NAMALWA (cell line): Measurements from ENCODE around the gene RAB28.

ENCODE experiments used
- DNase-seq: peaks from one replicate; pipeline ENCODE4 v3.0.0-alpha.2; 2015; ENCODE audit warnings: low spot score

RAB28 gene

DNA sequence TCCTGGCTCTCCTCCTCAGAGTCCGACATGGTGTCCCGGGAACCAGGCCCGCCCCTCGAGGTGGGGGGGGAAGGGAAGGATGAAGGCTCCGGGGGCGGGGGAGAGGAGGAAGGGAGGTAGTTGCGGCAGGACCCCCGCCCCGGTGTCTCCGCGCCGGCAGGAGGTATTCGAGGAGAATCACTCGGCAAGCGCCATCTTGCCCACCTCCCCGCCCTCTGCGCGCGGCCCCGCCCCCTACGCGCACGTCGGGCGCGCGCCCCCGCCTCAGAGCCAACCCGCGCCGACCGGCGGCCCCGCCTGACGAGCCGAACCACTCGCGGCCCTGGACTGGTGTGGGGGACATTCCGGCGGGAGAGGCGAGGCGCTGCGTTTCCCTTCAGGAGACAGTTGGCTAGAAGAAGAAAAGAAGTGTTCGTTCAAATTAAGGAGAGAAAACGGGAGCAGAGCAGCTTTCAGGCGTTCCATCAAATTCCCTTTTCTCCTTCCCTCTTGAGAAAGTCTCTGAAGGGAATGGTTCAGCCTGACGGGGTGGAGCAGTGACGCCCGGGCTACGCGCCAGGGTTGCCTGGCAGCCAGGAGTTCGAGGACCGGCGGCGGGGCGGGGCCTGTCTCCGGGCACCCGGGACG, at the start of gene RAB28:
Gene RAB28 (minus strand): TSS at position 219 of the 627 bp plus-strand sequence.
- peak; percentile 93 for DNase-seq

DNA sequence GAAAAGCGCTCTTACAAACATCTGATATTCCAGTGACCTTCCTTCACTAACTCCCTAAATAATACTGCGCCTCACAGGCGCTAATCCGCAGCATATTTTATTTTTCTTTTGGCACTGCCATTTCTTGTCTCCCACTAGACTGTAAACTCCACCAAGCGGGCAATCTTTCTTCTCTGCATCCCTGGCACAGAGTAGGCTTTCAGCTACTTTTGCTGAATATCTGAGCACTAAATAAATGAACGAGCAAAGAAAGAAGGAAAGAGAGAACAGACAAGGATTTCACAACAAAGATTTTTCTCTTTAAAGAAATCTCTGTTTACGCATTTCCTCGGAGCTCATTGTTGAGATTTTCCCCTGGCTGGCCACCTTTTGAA, 47.5 kb upstream of the RAB28 start:
- DNase-seq = no peak

DNA sequence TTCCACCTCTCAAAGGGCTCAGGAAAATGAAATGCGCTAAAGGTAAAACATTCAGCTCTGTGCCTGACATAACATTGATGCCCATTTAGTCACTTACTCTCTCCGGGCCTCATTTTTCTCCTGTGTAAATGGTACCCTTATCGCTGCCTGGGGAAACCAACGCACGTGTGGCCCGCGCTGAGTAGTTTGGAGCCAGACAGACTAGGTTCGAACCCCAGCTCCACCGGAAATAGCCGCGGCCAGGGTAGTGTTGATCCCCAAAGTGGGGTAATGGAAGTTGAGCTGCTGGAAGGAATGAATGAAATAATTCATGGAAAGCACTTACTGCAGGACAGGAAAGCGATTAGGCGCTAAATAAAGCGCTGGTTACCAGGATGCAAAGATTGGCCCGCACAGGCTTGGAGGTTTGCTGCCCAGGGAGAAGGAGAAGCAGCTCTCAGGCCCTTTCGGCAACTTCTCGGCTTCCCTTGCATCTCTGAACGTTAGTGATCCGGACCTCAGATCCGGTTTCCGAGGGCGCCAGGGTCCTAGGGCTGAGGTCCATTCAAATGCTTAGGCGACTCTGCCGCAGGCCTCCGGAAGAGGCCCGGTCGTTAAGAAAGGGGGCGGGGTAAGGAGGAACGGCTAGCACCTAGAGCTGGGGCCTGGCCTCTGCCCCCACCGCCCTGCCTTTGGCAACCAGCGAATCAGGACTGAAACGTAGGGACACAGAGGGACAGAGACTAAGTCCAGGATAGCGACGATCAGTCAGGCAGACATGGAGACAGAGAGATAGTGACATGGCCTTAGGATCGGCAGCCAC, 46.9 kb upstream of the RAB28 start:
- DNase-seq = no peak

GRCh38 chr4:13529128-13529919, 45.2 kb upstream of the RAB28 start:
- no peak for DNase-seq

GRCh38 chr4:13528821-13529127, 44.6 kb upstream of the RAB28 start:
- no peak for DNase-seq

DNA sequence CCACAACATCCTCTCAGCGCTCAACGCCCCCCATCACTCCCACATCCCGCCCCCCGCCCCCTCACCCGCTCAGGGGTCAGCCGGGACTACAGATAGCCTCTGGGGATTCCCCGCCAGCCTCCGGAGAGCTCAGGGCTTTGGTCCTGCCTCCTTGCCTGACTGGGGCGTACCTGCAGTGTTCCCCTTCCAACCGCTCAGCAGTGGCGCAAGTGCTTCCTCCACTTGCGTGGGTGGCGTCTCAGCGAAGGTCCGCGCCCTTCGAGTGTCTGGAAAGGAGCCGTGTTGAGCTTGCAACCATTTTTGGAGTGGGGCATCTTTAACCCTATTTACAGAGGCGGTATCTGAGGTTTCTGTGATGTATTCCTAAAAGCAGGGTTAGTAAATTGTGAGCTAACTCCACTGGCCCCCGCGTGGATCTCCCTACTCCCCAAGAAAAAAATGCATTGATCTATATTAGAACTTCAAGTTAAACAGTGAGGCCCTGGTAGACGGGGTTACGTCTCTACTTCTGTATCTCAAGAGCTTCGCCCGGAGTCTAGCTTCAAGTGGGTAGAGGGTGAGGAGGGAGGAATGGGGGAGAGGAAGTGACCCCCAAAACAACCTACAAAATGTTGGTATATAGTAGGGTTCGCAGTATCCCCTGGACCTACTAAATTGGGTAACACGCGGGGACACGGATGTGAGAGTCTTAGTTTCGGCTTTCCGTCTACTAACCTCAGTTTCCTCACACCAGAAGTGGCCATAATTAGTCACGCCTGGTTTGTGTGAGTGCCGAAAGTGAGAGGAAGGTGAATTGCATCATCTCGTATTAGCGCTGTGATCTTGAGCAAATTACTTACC, 44.1 kb upstream of the RAB28 start:
- peak; percentile 39 for DNase-seq

DNA sequence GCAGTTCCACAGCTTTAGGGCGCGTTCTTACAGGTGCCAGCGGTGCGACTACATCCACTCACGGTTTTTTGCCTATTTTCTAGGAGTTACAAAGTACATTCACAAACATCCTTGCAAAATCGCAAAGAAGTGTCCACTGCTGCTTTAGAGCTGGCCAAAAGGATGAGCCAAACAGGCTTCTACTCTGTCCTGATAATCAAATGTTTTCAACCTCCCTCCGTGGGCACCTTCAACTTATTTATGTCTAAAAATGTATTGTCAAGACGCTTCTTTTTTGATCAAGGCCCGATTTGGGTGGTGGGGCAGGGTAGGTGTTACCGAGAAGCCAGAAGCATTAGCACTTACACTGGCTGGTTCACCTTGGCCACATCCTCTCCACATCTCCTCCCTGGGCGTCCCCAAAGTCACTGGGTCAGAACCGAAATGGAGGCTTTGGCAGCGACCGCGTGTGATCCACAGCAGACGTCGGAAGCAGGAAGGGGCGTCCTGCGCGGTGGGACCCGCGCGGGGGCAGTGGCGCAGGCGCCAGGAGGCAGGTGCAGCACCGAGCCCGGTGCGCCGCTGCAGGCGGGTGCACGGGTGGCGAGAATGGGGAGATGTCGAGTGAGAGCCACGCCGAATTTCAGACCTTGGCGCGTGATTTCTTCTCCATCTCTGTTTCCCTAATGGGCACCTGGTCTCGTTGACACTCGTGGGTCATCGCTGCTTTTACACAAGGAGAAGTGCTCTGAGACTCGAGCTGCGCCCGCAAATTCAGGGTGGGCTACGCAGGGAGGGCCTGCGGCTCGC, 43.2 kb upstream of the RAB28 start:
- DNase-seq = no peak

GRCh38 chr4:13526658-13527057, 42.5 kb upstream of the RAB28 start:
- no peak for DNase-seq

- no peak for DNase-seq
These were observed 41.6 kb upstream of the RAB28 start for GRCh38 chr4:13525606-13526281.

DNA sequence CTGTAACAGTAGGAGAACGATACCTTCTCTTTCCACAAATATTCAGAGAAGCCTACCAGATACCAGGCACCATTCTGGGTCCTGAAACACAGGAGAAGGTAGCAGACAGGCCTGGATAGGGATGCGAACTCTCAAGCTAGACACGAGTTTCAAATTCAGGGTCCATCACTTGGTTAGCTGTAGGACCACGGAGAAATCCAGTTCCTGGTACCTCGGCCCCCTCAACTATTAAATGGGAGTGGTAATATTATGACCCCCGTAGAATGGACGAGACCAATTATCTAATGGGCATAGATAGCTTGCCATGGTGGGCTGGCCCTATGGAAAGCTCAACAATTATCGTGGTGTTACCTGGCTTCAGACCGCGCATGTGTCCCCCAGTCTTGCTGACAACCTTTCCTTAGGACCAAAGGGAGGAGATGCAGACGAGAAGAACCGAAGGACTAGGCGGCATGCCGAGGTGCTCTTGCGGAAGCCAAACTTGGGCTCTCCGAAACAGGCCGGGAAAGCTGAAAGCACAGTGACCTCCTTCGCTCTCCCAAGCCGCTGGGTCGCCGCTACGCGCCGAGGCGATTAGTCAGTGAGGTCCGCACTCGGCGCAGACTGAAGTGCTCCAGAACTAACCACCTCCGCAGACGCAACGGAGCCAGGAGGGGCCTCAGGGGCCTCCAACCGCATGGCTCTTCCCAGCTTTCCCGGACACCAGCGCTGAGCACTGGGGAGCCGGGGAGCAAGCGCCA, 40.5 kb upstream of the RAB28 start:
- no peak for DNase-seq

- no peak for DNase-seq
These were observed 39.7 kb upstream of the RAB28 start for GRCh38 chr4:13523591-13524503.

GRCh38 chr4:13523105-13523477, 39.0 kb upstream of the RAB28 start:
- DNase-seq = no peak

GRCh38 chr4:13522282-13523104, 38.4 kb upstream of the RAB28 start:
- no peak for DNase-seq

DNA sequence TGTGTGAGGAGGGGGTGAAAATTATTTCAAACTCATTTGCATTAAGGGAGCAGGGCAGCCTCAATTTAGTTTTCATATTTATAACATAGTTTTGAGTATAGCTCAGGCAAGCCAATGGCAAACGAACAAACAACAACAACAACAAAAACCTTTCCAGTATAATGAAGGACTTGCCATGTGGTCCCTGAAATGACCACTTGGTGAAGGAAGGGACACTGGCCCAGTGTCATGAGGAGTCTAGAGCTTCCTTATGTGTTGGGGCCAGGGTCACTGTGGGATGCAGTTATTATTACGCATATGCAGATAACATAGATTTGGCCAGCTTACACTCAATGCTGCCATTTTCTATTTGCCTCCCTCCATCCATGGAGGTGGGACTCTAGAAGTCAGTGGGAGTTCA, 36.9 kb upstream of the RAB28 start:
- no peak for DNase-seq

- no peak for DNase-seq
These were observed 32.2 kb upstream of the RAB28 start for GRCh38 chr4:13516315-13516860.

DNA sequence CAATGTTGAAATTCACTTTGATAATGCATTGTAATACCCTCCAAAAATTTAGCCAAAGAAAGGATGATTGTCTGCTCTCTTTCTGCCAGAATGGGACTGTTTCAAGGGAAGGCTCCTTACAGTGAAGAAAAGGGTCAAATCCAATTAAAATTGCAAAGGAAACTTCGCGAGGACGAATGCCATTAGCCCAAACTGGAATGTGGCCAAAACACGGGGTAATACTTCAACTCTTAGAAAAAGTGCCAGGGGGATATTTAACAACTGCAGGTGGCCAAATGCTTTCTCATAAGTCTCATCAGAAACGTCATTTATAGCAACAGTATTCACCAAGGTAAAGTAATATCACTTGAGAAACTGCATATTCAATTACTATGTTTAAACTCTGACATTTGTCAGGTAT, 31.1 kb upstream of the RAB28 start:
- DNase-seq = no peak

DNA sequence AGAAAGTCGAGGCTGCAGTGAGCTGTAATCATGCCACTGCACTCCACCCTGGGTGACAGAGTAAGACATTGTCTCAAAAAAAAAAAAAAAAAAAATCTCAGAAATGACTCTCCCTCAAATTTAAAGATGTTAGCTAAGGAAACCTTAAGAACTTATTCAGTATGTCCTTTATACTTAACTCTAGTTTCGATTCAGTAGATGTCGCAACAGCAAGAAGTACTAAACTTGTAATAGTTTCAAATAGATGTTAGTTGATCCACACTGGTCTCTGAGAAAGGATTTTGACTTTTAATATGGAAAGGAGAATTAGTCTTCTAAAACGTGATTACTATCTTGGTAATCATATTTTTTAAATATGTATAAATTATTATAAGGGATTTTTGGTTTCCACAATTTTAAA, 30.6 kb upstream of the RAB28 start:
- DNase-seq = no peak

- no peak for DNase-seq
These were observed 27.0 kb upstream of the RAB28 start for GRCh38 chr4:13511101-13511500.
